Tibial artery (tissue), 4 donors: ENCODE data around the gene PCDHGB4.
"Not testable (repeated sequence)": the region's sequence is repeated elsewhere in the genome, so short reads cannot be mapped to it uniquely, and the experiment has no call there.

Experiments
- DNase-seq, 2 donors: peaks; one replicate each; pipeline ENCODE4 v3.0.0-alpha.2; 2019
- H3K27ac ChIP-seq, 2 donors: fragments of 200-600 bp; sonication (generic) in 1 of 2; 1 replicate in 1 of 2; 2 replicates in 1 of 2; pipeline ENCODE4 v1.5.1; 2018 to 2019; ENCODE audit warnings: mild to moderate bottlenecking in 1 of 2
- H3K27me3 ChIP-seq, 2 donors: fragments of 200-600 bp; sonication (generic) in 1 of 2; one replicate each; pipeline versions ENCODE4 v1.5.1 to v1.6.0; 2016 to 2019
- H3K36me3 ChIP-seq, 3 donors: fragments of 200-600 bp; sonication (generic) in 2 of 3; one replicate each; pipeline ENCODE4 v1.5.1; 2016 to 2019; ENCODE audit warnings: mild to moderate bottlenecking in 2 of 3
- H3K4me1 ChIP-seq, 4 donors: fragments of 200-600 bp; sonication (generic) in 2 of 4; 1 replicate in 3 of 4; 2 replicates in 1 of 4; pipeline ENCODE4 v1.5.1; 2016 to 2019
- H3K4me3 ChIP-seq, 2 donors: fragments of 200-600 bp; sonication (generic) in 1 of 2; 1 replicate in 1 of 2; 2 replicates in 1 of 2; pipeline ENCODE4 v1.5.1; 2018 to 2019; ENCODE audit warnings: mild to moderate bottlenecking in 2 of 2
- H3K9me3 ChIP-seq, 3 donors: fragments of 200-600 bp; sonication (generic) in 1 of 3; one replicate each; pipeline ENCODE4 v1.5.1; 2016 to 2019
- CTCF ChIP-seq, 2 experiments: fragments of 200-600 bp in 1 of 2; fragments of 450-650 bp in 1 of 2; IDR thresholded peaks; one replicate each; pipeline ENCODE4 v1.5.1; 2017 to 2019; ENCODE audit warnings: antibody characterized with exemption in 2 of 2, mild to moderate bottlenecking in 1 of 2, moderate library complexity in 1 of 2
- intact Hi-C: fragments of 100-400 bp; cut with DNase I; formaldehyde crosslinking; loops from one replicate; pipeline ENCODE4 v1.15.0; 2023; ENCODE audit warnings: low total_unique reads

PCDHGB4 gene

GRCh38 chr5:141387557-141388311 is at the start of gene PCDHGB4:
Gene PCDHGB4 (plus strand): TSS chr5:141387698. CDS start chr5:141387885, 187 bp downstream.
- Histone ChIP-seq H3K36me3 (peaks cover 5 to 78% (median 74%) of the 10 kb centered on the region in 3 donors), H3K9me3 (peaks cover 37 to 98% (median 86%) of the 10 kb centered on the region in 3 donors)
- DNase-seq, H3K27me3 ChIP-seq, H3K4me3 ChIP-seq, intact Hi-C loops, H3K4me1 ChIP-seq, H3K27ac ChIP-seq: not testable (repeated sequence)

GRCh38 chr5:141338538-141339306 is 48.8 kb upstream of the PCDHGB4 start, which contains the start of gene PCDHGA2:
Gene PCDHGA2 (plus strand): TSS chr5:141338760.
- Histone ChIP-seq H3K9me3 (peaks cover 0 to 96% (median 66%) of the 10 kb centered on the region in 3 donors), H3K36me3 (peaks cover 0 to 22% (median 15%) of the 10 kb centered on the region in 3 donors), H3K4me3 (peak within 1 kb of the TSS; percentile 31 to 38), H3K4me1 (no peaks in the 10 kb centered on the region), H3K27me3 (no peaks in the 10 kb centered on the region), H3K27ac (no peak within 1 kb of the TSS)
- TF ChIP-seq CTCF (IDR thresholded peaks at IDR 0.05): peak; percentile 24 to 26
- DNase-seq: no peak
- intact Hi-C loops: no loop called here

GRCh38 chr5:141340781-141341354 is 46.6 kb upstream of the PCDHGB4 start:
- H3K4me3 ChIP-seq, DNase-seq, H3K27ac ChIP-seq, H3K27me3 ChIP-seq, H3K4me1 ChIP-seq, intact Hi-C loops: not testable (repeated sequence)
- H3K9me3 ChIP-seq: peaks cover 6 to 99% (median 78%) of the 10 kb centered on the region in 3 donors
- H3K36me3 ChIP-seq: peaks cover 0 to 24% (median 22%) of the 10 kb centered on the region in 3 donors

- no peak for TF ChIP-seq CTCF (IDR thresholded peaks at IDR 0.05)
- DNase-seq: no peak
- Histone ChIP-seq H3K4me3 (no peak overlapping the region), H3K4me1 (no peaks in the 10 kb centered on the region), H3K27me3 (no peaks in the 10 kb centered on the region), H3K9me3 (peaks cover 6 to 100% (median 85%) of the 10 kb centered on the region in 3 donors), H3K27ac (no peak overlapping the region), H3K36me3 (peaks cover 0 to 29% (median 24%) of the 10 kb centered on the region in 3 donors)
- intact Hi-C loops: no loop called here
Measured at GRCh38 chr5:141342773-141343172, 44.7 kb upstream of the PCDHGB4 start.

- intact Hi-C loops: no loop called here
- peaks cover 0 to 33% (median 24%) of the 10 kb centered on the region in 3 donors for H3K36me3 ChIP-seq
- peak in 1 of 2 experiments; percentile 10 for TF ChIP-seq CTCF (IDR thresholded peaks at IDR 0.05)
- DNase-seq: no peak
- no peak within 1 kb of the TSS for H3K27ac ChIP-seq
- peaks cover 6 to 99% (median 83%) of the 10 kb centered on the region in 3 donors for H3K9me3 ChIP-seq
- H3K27me3 ChIP-seq: no peaks in the 10 kb centered on the region
- no peaks in the 10 kb centered on the region for H3K4me1 ChIP-seq
- H3K4me3 ChIP-seq: peak within 1 kb of the TSS; percentile 5 to 28
Measured at GRCh38 chr5:141343242-141343952, 44.1 kb upstream of the PCDHGB4 start, which contains the start of gene PCDHGA3. Gene PCDHGA3 (plus strand): TSS chr5:141343829. CDS start chr5:141344034, 205 bp downstream.

- H3K9me3 ChIP-seq: peaks cover 6 to 99% (median 81%) of the 10 kb centered on the region in 3 donors
- intact Hi-C loops: no loop called here
Measured at GRCh38 chr5:141343953-141344463, 43.5 kb upstream of the PCDHGB4 start.

More at GRCh38 chr5:141343953-141344463, 43.5 kb upstream of the PCDHGB4 start:
- no peak for TF ChIP-seq CTCF (IDR thresholded peaks at IDR 0.05)
- H3K4me1 ChIP-seq: no peaks in the 10 kb centered on the region
- H3K36me3 ChIP-seq: peaks cover 0 to 36% (median 27%) of the 10 kb centered on the region in 3 donors
- DNase-seq: no peak
- no peaks in the 10 kb centered on the region for H3K27me3 ChIP-seq
- peak overlapping the region; percentile 5 to 28 for H3K4me3 ChIP-seq
- H3K27ac ChIP-seq: no peak overlapping the region
